Umbilical cord (tissue), 2 donors: ENCODE results near the gene PLA2G2F. TPM values are rescaled to one million over a fixed set of nuclear protein-coding genes. Genes with fewer than 3 reads are reported as not detected.

Source experiments
- DNase-seq: peaks from one replicate; pipeline ENCODE4 v3.0.0-alpha.2; 2015; ENCODE audit warnings: low spot score
- total RNA-seq: library from RNA; depleted of rRNA; stranded (reverse); fragments of >200 nt; gene quantifications from one replicate; pipeline ENCODE4 v1.2.3, GENCODE V29; 2014; ENCODE audit warnings: low replicate concordance; ENCODE audit not compliant: insufficient read depth

The PLA2G2F gene
- total RNA-seq, 1 donor from 2014 or later = 1.2 TPM

DNA sequence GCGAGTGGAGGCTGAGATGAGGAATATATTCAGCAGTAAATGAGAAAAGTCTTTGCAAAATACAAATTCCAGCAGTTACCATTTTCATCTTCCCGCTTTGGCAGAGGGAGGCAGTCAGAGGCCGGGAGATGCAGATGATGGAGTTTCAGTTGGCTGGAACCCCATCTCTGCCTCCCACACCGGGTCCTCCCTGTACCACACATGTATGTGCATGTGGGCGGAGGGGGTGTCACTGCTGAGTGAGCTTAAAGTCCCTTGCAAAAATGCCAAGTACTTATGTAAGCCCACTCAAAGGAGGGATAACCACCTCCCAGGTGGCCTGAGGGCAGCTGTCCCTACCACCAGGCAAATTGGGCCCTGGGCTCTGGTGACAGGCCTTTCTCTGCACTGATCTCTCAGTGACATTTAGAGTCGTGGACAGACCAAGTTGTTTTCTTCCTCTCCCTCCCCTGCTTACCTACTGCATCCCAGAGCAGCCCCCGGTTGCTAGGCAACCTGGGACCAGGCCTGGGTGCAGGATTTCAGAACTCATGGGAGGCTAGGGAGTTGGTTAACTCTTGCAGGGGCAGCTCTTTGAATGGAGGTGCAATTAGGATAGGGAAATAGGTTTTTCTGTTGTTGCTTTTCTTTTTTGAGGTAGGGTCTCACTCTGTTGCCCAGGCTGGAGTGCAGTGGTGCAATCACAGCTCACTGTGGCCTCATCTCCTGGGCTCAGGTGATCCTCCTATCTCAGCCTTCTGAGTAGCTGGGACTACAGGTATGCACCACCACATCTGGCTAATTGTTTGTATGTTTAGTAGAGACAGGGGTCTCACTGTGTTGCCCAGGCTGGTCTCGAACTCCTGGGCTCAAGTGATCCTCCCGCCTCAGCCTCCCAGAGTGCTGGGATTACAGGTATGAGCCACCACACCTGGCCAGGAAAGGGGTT lies 29.7 kb downstream of the PLA2G2F start:
- peak; percentile 15 for DNase-seq

- no peak for DNase-seq
Observed at GRCh38 chr1:20169932-20170331, 30.8 kb downstream of the PLA2G2F start.

DNA sequence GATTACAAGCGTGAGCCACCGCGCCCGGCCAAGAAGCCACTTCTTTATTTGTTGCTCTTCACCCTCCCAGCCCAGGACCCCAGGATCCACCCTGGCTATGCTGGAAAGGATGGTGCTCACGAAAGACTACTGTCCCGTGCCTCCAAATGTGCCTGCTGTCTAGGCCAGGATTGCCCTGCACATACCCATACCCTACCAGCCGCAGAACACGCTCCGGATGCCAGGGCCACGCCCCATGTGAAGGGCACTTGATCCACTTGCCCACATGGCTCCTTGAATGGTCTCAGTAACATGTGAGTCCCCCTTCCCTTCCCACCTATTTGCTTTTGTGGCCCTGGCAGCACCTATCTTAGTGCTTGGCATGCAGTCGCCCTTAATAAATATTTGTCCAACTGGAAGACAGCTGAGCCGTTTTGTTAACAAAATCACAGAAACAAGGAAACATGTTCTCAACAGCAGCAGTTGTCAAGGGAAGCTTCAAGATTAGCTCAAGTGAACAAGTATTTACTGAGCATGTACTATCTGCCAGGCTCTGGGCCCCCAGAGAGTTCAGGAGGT lies 33.0 kb downstream of the PLA2G2F start:
- no peak for DNase-seq

DNA sequence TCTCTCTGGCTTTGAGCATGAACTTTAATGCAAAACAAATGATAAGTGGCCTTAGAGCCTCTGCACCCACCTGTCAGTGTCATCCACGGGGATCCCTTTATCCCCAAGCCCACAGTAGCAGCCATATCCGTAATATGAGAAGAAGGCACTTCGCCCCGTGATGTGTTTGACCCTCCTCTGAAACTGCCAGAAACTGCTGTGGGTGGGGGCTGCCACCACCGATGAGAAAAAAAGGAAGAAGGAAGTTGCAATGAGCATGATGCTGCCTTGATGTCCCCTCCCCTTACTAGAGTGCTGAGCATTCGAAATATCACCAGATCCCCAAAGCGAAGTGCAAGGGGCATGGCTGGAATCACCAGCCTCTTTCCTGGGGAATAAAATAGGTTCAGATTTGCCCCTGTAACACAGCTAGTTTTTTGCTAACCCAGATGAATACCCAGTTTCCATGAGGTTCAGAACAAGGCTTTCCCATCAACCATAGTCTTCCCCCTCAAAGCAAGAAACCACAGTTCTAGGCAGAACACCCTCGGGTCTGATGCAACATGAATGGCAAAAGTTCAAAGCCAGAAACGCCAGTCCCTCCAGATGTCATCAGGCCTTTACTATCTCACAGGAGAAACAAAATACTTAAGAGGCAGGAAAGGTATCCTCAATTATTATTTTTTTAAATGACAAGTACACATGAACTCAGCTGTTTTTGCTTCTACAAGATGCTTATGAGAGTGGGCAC lies 36.0 kb downstream of the PLA2G2F start:
- DNase-seq = peak; percentile 23

DNA sequence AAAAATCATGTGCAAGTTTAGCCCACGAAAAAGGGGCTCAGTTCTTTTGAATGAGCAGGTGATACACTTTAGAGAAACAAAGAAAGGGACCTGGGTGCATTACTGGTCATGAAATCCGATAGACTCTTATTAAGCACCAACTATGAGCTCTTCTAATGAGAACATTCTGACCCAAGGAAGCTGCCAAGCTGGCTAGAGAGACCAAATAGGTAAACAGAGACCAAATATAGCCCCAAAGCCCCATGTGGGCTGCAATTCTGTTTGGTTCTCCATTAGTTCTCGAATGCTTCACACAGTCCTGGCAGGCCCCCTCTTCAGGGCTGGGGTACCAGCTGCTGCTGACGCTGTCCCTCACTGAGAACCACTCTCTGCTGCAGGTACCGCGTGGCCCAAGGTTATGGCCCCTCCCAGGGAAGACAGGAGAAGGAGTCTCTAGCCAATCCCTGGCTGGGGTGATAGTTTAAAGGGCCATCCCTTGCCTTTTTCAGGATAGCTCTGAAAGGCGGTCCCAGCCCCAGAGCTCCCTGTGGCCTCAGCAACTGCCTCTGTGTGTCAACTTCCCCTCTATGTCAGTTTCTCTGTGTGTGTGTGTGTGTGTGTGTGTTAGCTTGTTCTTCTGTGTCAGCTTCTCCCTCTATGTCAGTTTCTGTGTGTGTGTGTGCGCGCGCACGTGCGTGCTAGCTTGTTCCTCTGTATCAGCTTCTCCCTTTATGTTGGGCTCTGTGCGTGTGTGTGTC lies 39.7 kb downstream of the PLA2G2F start:
- DNase-seq = no peak

DNA sequence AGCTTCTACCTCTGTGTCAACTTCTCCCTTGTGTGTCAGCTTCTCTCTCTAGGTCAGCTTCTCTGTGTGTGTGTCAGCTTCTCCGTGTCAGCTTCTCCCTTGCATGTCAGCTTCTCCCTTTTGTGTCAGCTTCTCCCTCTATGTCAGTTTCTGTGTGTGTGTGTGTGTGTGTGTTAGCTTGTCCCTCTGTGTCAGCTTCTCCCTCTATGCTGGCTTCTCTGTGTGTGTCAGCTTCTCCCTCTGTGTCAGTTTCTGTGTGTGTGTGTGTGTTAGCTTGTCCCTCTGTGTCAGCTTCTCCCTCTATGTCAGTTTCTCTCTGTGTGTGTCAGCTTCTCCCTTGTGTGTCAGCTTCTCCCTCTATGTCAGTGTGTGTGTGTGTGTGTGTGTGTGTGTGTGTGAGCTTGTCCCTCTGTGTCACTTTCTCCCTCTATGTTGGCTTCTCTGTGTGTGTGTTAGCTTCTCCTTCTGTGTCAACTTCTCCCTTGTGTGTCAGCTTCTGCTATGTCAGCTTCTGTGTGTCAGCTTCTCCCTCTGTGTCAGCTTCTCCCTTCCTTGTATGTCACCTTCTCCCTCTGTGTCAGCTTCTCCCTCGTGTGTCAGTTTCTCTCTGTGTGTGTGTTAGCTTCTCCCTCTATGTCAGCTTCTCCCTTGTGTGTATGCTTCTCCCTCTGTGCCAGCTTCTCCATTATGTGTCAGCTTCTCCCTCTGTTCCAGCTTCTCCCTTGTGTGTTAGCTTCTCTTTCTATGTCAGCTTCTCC lies 40.4 kb downstream of the PLA2G2F start:
- no peak for DNase-seq

DNA sequence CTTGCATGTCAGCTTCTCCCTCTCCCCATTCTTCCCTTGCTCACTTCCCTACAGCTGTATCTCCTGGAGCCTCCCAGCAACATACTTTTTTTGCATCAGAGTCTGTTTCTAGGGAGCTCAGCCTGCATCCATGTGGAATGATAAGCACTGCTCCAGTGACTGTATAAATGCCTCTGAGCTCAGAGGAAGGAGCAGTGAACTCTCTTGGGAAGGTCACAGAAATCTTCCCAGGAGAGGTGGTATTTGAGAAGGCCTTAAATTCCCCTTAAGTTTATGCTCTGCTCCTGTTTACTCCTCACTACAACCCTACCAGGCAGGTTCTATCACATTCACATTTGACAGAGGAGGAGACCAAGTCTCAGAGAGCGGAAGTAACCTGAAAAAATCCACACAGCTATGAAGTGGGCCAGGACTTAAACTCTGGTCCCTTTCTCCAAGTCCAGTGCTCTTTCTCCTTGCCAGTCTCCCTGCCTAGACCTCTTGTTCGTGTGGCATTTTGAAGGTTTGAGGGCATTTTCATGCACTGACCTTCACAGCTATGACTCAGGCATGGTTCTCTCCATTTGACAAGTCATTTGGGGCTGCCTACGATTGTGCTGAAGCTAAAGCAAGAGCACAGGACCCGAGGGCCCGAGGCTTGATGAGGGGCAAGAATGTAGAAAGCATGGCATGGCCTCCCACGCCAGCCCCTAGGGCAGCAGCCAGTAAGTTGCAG lies 41.2 kb downstream of the PLA2G2F start:
- DNase-seq = peak; percentile 71

GRCh38 chr1:20180844-20181207 lies 41.7 kb downstream of the PLA2G2F start:
- no peak for DNase-seq

DNA sequence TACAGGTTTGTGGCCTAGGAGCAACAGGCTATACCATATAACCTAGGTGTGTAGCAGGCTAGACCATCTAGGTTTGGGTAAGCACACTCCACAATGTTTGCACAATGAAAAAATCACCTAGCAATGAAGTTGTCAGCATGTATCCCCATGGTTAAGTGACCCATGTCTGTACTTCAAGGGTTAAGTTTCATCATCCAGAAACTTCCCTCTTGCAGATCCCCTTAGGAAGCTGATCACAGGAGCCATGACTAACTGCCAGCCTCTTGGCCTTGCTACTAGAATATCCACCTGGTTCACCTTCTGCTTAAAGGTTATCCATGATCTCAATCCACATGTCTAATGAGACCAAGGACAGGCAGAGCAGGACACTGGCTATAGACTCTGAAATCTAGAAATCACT lies 43.3 kb downstream of the PLA2G2F start:
- DNase-seq = no peak

DNA sequence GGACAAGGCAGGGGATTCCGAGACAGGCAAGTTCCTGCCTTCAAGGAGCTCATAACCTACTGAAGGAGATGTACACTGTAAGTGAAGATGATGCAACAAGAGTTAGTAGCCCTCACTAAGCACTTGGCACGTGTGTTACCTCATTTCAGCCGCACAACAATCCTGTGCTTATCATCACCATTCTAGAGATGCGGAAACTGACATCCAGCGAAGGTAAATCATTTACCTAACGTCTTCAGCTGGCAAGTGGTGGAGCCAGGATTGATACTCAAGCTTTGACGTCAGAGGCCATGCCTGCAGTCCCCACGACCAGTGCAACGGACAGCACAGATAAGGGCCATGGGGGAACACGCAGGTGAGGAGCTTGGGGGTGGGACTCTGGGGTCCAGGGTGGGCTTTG lies 43.9 kb downstream of the PLA2G2F start:
- DNase-seq = no peak

GRCh38 chr1:20183616-20184271 lies 44.6 kb downstream of the PLA2G2F start:
- DNase-seq = peak; percentile 89

DNA sequence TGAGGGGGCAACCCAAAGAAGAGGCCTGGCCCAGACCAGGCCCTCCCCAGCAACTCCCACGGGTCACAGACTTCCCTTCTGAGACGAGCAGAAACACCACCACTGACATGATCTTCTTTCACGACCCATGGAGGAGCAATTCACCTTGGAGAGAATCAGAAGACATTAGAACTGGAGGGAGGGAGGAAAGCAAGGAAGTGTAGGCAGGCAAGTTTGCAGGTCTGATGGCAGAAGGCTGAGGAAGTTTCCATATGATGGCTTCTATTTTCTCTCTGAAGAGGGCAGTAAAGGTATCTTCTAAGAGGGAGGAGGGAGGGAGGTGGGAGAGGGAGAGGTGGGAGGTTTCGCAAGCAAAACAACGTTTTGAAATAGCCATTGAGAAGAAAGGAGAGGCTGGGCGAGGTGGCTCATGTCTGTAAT lies 45.4 kb downstream of the PLA2G2F start:
- no peak for DNase-seq

- no peak for DNase-seq
Observed at GRCh38 chr1:20184997-20185833, 46.1 kb downstream of the PLA2G2F start.

GRCh38 chr1:20185834-20186782 lies 47.0 kb downstream of the PLA2G2F start, which contains the start of the genes PLA2G2C and UBXN10:
Gene PLA2G2C (minus strand): TSS chr1:20186518. CDS start chr1:20177363, 9,155 bp downstream.
Gene UBXN10 (plus strand): TSS chr1:20186096. CDS start chr1:20190562, 4,466 bp downstream.
- peak; percentile 70 for DNase-seq

- DNase-seq = no peak
Observed at GRCh38 chr1:20187103-20187812, 48.1 kb downstream of the PLA2G2F start.

- peak; percentile 15 for DNase-seq
Observed at GRCh38 chr1:20187813-20188454, 48.8 kb downstream of the PLA2G2F start.
